GM18519 (cell line): ENCODE measurements around the gene ZBTB4.
"Not testable (repeated sequence)": the region's sequence is repeated elsewhere in the genome, so short reads cannot be mapped to it uniquely, and the experiment has no call there.

Experiments
- ATAC-seq: cut with Tn5 transposase; IDR thresholded peaks from one replicate; pipeline ENCODE4 v1.9.1; 2021; ENCODE audit warnings: mild to moderate bottlenecking, moderate library complexity; ENCODE audit not compliant: unreplicated experiment, low FRiP score

Gene ZBTB4

DNA sequence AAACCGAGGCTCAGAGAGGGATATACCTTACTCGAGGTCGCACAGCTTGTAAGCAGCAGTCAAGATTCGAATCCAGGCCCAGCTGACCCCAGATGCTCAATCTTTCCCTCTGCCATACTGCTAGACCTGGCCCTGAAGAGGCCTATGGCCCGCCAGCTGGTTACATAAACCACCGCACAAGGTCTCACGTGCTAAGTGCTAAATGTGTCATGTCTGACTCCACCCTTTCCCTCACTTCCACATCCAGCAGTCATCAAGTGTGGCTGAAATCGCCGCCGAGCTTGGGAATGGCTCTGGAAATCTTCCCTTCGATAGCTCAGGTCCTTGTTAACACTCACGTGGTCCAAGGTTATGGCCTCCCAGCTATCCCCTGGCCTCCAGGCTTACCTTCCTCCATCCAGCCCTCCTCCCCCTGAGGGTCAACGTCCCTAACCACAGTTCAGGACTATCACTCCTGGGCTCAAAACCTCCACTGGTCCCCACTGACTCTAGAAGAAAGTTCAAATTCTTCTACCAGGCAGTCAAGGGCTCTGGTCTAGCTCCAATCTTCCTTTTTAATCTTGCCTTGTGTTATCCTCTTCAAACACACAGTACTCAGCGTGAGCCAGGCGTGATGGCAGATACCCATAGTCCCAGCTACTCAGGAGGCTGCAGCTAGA, 3.5 kb downstream of the ZBTB4 start:
- no peak for ATAC-seq

DNA sequence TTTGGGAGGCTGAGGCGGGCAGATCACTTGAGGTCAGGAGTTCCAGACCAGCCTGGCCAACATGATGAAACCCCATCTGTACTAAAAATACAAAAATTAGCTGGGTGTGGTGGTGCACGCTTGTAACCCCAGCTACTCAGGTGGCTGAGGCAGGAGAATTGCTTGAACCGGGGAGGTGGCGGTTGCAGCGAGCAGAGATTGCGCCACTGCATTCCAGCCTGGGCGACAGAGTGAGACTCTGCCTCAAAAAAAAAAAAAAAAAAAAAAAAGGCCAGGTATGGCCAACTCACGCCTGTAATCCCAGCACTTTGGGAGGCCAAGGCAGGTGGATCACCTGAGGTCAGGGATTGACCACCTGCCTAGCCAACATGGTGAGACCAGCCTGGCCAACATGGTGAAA, 4.7 kb downstream of the ZBTB4 start:
- ATAC-seq: not testable (repeated sequence)

DNA sequence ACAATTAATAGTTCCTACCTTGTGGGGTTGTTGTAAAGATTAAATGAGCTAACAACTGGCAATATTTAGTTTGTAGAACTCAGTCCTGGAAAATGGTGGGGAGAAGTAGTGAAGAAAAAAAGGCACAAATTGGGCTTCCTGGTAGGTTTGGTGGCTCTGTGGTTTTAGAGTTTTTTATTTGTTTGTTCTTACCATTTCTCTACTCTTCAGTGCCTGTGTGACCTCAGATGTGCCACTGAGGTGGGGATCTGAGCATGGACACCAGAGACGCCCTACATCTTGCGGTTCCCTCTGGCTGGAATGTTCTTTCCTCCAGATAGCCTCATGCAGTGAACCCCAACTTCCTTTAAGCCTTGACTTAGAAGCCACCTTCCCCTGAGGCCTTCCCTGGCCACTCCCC, 7.7 kb downstream of the ZBTB4 start:
- ATAC-seq: no peak

DNA sequence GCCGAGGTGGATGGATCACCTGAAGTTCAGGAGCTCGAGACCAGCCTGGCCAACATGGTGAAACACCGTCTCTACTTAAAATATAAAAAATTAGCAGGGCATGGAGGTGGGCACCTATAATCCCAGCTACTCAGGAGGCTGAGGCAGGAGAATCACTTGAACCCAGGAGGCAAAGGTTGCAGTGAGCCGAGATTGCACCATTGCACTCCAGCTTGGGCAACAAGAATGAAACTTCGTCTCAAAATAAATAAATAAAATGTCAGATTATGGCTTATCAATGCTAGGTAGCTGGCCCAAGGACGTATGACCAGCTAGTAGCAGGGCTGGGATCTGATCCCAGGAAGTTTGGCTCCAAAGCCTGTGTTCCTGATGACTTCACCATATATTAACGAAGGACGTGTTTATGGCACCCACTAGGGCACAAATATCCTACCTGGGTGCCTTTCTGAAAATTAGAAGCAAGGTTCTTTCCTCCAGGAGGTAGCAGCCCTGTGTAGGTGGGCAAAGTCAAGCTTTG, 8.9 kb downstream of the ZBTB4 start:
- not testable (repeated sequence) for ATAC-seq

DNA sequence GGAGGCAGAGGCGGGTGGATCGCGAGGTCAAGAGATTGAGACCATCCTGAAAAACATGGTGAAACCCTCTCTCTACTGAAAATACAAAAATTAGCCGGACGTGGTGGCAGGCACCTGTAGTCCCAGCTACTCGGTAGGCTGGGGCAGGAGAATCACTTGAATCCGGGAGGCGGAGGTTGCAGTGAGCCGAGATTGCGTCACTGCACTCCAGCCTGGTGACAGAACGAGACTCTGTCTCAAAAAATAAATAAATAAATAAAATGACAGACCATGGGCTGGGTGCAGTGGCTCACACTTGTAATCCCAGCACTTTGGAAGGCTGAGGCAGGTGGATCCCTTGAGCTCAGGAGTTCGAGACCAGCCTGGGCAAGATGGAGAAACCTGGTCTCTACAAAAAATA, 9.6 kb downstream of the ZBTB4 start:
- ATAC-seq: not testable (repeated sequence)

DNA sequence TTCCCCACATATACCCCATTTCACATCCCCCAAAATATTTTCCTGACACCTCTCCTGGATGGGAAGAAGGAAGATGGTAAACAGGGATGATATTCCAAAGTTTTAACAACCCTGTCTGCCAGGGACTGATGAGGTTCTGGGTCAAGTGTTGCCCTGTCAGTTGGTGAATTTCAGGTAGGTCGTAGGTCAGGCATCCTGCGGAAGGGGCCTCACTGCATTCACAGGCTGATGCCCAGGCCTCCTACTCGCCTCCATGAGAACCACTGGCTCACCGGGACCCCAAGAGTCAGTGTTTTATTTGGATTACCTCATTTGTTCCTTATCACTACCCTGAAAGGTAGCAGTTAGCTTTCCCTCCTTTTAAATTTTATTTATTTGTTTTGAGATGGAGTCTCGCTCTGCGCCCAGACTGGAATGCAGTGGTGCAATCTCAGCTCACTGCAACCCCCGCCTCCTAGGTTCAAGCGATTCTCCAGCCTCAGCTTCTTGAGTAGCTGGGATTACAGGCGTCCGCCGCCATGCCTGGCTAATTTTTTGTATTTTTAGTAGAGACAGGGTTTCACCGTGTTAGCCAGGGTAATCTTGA, 10.5 kb downstream of the ZBTB4 start:
- ATAC-seq: no peak

DNA sequence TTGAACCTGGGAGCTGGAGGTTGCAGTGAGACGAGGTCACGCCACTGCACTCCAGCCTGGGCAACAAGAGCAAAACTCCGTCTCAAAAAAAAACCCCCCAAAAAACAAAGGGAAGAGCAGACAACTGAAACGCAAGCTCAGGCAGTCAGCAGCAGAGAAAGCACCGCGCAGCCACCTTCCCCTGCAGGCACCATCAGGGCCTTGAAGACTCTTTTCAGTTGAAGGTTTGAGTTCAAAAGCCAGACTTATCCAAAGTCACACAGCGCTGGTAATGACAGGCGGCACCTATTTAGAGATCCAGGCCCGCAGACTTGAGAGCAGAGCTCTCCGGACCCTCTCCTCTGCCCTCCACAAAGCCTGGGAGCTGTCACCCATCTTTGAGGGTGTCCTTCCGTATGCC, 11.1 kb downstream of the ZBTB4 start:
- no peak for ATAC-seq

DNA sequence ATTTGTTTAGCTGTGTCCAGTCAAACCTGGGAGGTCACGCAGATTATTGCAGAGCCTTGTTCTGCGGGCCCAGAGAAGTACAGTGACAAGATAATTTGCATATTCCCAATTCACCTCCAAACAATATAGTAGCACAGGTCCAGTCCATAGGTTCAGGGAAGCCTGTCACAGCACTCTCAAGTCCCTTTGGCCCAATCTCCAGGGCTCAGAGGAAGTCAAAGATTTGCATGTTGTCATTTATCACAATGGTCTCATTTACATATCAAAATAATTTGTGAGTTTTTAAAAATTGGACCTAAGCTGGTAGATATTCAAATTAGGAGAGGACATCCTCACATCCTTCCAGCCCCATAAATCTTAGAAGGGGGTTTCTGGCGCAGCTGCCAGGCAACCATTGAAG, 11.9 kb downstream of the ZBTB4 start:
- ATAC-seq: no peak

DNA sequence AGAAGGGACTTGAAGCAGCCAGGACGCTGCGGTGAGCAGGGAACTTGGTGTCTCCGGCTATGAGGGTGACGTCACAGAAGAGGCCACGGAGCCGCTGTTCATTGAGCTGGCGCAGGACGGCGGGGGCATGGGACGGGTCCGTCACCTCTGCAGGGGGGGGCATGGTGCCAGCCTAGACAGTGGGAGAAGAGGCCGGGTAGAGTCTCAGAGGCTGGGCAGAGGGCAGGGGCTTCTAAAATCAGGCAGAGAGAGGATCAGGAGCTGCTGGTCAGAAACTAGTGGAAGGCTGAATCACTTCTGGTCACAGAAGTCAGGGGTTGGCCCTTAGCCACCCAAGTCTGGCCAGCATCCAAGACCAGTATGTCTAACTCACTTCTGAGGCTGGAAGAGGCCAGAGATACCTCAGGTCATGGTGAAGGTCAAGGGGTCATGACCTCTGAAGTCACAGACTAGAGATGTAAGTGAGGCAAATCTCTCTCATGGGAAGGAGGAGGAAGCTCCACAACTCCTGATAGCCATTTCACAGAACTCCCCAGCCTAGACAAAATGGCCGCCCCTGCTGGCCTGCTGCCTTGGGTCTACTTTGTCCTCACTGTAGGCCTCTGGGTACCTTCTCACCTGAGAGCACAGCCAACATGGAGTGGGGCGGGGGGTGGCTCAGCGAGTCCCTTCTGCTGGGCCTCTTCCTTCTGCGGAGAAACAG, 12.6 kb downstream of the ZBTB4 start:
- no peak for ATAC-seq

DNA sequence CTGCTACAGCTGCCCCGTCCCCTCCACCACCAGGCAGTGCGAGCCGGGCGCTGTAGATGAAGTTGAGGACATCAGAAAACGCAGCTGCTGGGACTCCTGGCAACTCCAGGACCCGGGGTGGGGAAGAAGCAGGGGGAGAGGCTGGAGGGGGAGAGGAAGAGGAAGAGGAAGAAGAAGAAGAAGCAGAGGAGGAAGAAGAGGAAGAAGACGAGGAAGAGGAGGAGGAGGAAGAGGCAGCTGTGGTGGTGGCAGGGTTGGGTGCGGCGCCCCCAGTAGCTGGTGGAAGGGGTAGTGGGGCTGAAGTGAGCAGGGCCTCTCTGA, 13.2 kb downstream of the ZBTB4 start:
- ATAC-seq: no peak

DNA sequence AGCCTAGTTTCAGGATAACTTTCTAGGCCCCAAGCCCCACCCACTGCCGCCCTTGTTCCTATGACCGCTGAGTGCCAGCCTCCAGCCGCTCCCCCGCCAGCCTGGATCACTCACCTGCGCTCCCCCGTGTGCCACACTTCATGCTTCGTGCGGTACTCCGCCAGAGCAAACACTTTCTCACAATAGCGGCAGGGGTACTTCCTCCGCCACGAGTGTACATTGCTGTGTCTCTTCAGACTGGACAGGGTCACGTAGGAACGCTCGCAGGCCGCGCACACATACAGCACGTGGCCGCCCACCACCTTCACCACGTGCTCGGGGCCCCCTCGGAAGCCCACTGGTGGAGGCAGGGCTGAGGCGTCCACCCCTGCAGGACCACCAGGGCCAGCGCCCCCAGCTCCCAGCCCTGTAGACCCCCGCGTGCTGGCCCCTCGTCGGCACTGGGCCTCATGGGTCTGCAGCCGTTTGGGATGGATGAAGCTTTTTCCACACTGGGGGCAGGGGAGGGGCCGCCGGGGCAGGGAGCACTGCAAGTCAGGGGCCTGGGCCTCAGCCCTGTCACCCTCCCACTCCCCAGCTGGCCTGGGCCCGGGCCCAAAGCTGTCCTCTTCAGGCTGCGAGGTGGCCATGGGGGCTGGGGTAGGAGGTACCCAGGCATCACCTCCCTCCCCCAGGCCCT, 13.7 kb downstream of the ZBTB4 start:
- no peak for ATAC-seq

DNA sequence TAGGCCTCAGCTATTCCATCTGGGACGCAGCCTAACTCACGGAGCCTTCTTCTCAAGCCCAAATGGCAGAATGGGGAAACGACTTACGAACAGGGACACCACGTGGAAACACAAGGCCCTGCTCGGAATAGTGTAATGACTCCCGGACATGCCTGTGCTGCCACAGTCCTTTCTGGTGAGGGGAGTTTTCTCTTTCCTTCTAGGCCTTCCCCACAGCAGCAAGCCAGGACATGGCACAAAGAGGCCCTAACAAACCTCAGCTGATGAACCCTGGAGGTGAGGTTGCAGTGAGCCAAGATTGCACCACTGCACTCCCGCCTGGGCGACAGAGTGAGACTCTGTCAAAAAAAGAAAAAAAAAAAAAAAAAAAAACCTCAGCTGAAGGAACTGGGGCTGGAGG, 15.3 kb downstream of the ZBTB4 start:
- ATAC-seq: no peak

DNA sequence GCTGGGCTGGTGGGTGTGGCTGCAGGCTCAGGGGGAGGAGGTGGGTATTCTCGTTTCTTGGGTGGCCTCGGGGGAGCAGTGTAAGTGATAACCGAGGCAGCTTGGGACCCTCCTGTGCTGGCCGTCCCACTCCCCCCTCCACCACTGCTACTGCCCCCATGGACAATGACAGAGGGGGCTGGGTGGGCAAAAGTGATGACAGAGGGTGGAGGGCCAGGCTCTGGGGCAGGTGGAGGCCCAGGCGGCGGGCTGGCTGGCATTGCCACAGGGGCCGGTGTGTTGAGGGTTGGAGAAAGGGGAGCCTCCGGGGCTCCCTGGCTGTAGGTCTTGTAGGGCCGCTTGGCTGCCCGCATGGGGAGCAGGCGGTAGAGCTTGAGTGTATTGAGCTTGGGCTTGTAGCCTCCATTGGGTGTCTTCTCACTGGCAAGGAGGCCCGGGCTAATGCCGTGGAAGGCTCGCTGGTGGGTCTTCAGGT, 16.0 kb downstream of the ZBTB4 start:
- ATAC-seq: no peak

DNA sequence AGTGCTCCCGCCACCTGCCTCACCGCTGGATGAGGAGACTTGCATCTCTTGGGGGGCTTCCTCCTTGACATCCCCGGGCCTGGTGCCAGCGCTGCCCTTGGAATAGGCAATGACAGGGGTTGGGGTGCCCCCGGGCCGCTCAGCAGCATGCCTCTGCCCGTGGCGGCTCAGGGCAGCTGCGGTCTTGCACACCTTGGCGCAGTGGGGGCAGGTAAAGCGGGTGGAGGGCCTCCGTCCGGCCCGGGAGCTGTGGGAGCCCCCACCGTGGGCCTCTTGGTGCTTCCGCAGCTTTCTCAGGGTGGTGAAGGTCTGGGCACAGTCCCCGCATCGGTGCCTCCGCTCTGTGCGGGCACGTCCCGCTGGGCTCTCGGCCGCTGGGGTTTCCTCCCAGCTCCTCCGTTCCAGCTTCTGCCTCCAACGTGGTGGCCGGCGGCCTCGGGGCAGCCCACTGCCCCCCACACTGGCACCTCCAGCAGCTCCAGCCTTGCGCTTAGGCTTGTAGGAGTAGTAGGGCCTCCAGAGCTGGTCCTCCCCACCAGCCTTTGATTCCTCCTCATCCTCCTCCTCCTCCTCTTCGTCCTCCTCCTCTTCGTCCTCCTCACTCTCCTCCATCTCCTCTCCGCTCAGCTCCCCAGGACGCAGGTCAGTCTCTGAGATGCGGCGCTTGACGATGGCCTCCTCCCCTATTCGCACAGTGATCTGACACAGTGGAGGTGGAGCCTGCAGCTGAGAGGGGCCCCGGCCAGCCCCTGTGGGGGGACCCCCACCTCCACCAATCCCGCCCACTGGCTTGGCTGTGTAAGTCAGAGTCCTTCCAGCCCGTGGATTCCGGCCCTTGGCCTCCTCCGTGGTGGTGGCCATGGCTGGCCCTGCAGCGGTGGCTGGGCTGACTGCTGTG, 16.7 kb downstream of the ZBTB4 start:
- ATAC-seq: no peak

DNA sequence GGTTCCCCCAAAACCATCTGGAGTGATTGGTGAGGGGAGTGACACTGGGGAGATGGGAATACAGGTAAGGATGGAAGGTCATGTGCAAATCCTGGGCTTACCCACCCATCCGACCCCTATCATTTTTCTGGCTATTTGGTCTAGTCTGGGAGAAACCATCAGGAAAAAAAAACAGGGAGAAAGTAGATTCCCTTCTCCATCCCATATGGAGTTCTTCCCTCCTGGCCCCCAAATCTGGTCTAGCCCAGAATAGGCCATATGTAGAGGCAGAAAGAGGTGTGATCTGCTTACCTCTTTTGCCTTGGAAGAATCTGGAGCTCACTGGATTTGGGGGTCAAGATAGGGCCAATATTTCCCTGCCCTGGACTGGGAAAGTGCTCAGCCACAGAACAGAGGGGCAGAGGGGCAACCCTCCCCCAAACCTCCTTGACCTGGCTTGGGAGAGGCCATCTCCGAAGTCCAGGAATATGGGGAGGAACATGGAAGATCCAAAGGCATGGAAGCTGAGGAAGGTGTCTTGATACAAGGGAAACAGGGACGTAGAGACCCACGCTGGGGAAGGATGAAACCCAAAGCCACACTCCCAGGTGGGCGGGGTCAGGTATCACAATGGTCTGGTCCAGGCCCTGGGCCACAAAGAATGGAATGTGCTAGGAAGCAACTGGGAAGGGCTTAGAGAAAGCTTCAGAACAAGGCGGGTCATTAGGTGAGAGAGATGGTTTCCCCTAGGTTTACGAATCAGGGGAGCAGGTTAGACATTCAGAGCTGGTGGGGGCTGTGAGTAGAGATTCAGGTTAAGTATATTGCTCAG, 18.4 kb downstream of the ZBTB4 start:
- no peak for ATAC-seq

DNA sequence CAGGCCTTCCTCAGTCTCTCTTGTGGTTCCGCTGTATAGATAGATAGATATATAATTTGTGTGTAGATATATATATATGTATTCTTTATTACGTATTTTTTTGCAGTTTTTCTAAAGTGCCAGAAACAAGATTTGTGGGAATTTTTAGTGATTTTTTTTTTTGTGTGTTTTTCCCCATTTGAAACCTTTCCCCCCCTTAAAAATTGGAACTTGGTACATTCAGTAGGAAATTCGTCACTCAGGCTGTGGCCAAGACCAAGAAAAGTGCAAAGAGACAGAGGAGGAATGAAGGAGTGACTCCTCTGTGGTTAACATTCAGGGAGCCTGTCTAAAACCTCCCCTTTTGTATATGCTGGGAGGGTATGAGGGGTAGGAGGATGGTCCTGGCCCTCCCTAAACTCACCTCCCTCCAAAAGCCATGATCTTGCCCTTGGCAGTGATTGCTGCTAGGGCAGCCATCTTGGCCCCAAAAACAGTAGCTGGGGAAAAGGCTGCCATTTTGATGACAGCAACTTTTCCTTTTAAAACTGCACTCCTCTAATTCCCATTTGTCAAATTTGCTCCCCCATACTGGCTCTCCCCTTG, 19.4 kb downstream of the ZBTB4 start:
- no peak for ATAC-seq

DNA sequence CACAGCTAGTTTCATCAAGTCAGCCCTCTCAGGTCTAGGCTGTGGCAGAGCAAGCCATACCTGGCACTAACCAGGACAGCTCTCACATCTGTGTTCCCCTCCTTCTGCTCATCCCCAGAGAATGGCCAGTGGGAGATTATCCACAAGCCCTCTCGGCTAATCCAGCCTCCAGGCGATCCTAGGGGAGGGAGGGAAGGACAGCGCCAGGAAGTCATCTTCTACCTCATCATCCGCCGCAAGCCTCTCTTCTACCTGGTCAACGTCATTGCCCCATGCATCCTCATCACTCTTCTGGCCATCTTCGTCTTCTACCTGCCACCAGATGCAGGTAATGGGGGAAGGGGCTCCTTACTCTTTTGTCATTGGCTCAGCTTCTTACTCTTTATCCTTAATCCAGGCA, 31.0 kb downstream of the ZBTB4 start:
- ATAC-seq: no peak

DNA sequence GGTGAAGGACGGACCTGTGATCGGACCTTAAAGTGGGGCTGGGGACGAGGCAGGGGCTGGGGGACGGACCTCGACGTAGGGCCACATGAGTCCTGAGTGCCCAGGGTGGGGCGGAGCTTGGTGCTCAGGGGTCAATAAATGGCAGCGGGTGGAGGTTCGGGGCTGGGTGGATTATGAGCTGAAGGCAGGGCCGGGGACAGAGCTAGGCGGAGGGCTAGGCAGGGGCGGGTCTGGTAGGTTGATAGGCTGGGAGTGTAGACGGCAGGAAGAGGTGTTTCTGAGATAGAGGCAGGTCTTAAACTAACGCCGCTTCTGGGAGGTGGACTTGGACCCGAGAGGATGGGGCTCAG, 33.8 kb downstream of the ZBTB4 start:
- no peak for ATAC-seq
